PC-9 (cell line): Measurements from ENCODE around the gene MOB3A.

ENCODE experiments used
- EZH2 ChIP-seq: fragments of 200-600 bp; sonication (generic); IDR thresholded peaks from 2 replicates; pipeline ENCODE4 v1.8.0; 2017; ENCODE audit warnings: antibody characterized with exemption, low read depth
- TF ChIP-seq, protein P1 (sequence below): fragments of 200-600 bp; sonication (generic); conservative IDR thresholded peaks from 2 replicates; pipeline ENCODE4 v1.6.1; 2017; ENCODE audit warnings: mixed run types, antibody characterized with exemption, mild to moderate bottlenecking, moderate library complexity

DNA sequence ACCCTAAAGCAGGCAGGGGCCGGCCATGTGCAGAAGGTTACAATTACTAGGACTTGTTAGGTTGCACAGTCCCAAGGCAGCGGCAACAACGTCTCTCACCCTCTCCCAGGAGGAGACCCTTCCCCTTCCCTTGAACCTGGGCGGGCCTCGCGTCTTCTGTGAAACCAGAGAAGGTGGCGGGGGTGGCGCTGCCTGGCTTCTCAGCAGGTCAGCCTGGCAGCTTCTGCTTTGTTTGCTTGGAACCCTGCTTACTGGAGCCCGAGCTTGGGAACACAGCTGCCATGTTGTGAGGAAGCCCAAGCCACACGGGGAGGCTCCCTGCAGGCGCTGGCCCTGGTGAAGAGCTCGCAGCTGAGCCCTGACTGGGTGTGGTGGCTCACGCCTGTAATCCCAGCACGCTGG lies 60.5 kb downstream of the MOB3A start:
- TF ChIP-seq, protein P1, sequence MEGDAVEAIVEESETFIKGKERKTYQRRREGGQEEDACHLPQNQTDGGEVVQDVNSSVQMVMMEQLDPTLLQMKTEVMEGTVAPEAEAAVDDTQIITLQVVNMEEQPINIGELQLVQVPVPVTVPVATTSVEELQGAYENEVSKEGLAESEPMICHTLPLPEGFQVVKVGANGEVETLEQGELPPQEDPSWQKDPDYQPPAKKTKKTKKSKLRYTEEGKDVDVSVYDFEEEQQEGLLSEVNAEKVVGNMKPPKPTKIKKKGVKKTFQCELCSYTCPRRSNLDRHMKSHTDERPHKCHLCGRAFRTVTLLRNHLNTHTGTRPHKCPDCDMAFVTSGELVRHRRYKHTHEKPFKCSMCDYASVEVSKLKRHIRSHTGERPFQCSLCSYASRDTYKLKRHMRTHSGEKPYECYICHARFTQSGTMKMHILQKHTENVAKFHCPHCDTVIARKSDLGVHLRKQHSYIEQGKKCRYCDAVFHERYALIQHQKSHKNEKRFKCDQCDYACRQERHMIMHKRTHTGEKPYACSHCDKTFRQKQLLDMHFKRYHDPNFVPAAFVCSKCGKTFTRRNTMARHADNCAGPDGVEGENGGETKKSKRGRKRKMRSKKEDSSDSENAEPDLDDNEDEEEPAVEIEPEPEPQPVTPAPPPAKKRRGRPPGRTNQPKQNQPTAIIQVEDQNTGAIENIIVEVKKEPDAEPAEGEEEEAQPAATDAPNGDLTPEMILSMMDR: no peak
- TF ChIP-seq EZH2: no peak
